Vagina (tissue), 2 donors: Measurements from ENCODE around the gene ZSCAN10.

Source experiments
- CTCF ChIP-seq, 3 experiments: fragments of 450-650 bp in 2 of 3; fragments of 200-600 bp in 1 of 3; sonication (generic) in 1 of 3; IDR thresholded peaks; one replicate each; pipeline ENCODE4 v1.5.1; 2017 to 2019; ENCODE audit warnings: antibody characterized with exemption in 3 of 3, mild to moderate bottlenecking in 2 of 3, moderate library complexity in 2 of 3
- POLR2A ChIP-seq, 2 donors: fragments of 450-650 bp; IDR thresholded peaks; one replicate each; pipeline ENCODE4 v1.6.1; 2017; ENCODE audit warnings: antibody characterized with exemption in 2 of 2, mild to moderate bottlenecking in 2 of 2, moderate library complexity in 2 of 2

GRCh38 chr16:3099395-3099731 lies 269 bp upstream of the ZSCAN10 start:
- no peak for TF ChIP-seq CTCF (IDR thresholded peaks at IDR 0.05)
- TF ChIP-seq POLR2A (IDR thresholded peaks at IDR 0.05), result no peak
